ENCODE data around the gene TAF1C.

TAF1C gene

GRCh38 chr16:84184775-84185174 lies 2.1 kb downstream of the TAF1C start:
- H3K4me3 ChIP-seq (replicated peaks; ENCODE audit: low read depth, low read length), result no peak overlapping the region
- TF ChIP-seq CTCF (IDR thresholded peaks at IDR 0.05; ENCODE audit: low read depth, low read length, missing control alignments), result no peak
- no peak for DNase-seq (ENCODE audit: extremely low read depth, low read depth)

GRCh38 chr16:84183911-84184591 lies 2.8 kb downstream of the TAF1C start:
- DNase-seq (ENCODE audit: extremely low read depth, low read depth), result no peak
- TF ChIP-seq CTCF (IDR thresholded peaks at IDR 0.05; ENCODE audit: low read depth, low read length, missing control alignments), result no peak
- no peak overlapping the region for H3K4me3 ChIP-seq (replicated peaks; ENCODE audit: low read depth, low read length)

GRCh38 chr16:84183572-84183875 lies 3.3 kb downstream of the TAF1C start:
- no peak for TF ChIP-seq CTCF (IDR thresholded peaks at IDR 0.05; ENCODE audit: low read depth, low read length, missing control alignments)
- DNase-seq (ENCODE audit: extremely low read depth, low read depth), result no peak
- no peak overlapping the region for H3K4me3 ChIP-seq (replicated peaks; ENCODE audit: low read depth, low read length)

- H3K4me3 ChIP-seq (replicated peaks; ENCODE audit: low read depth, low read length), result no peak overlapping the region
- TF ChIP-seq CTCF (IDR thresholded peaks at IDR 0.05; ENCODE audit: low read depth, low read length, missing control alignments), result no peak
- DNase-seq (ENCODE audit: extremely low read depth, low read depth), result no peak
These were observed 3.9 kb downstream of the TAF1C start for GRCh38 chr16:84182680-84183571.

GRCh38 chr16:84182104-84182503 lies 4.8 kb downstream of the TAF1C start:
- TF ChIP-seq CTCF (IDR thresholded peaks at IDR 0.05; ENCODE audit: low read depth, low read length, missing control alignments), result no peak
- no peak overlapping the region for H3K4me3 ChIP-seq (replicated peaks; ENCODE audit: low read depth, low read length)
- no peak for DNase-seq (ENCODE audit: extremely low read depth, low read depth)

- TF ChIP-seq CTCF (IDR thresholded peaks at IDR 0.05; ENCODE audit: low read depth, low read length, missing control alignments), result no peak
- no peak for DNase-seq (ENCODE audit: extremely low read depth, low read depth)
- H3K4me3 ChIP-seq (replicated peaks; ENCODE audit: low read depth, low read length), result no peak overlapping the region
These were observed 5.5 kb downstream of the TAF1C start for GRCh38 chr16:84181144-84181915.
